ENCODE results near the gene CARMIL3.

The CARMIL3 gene

DNA sequence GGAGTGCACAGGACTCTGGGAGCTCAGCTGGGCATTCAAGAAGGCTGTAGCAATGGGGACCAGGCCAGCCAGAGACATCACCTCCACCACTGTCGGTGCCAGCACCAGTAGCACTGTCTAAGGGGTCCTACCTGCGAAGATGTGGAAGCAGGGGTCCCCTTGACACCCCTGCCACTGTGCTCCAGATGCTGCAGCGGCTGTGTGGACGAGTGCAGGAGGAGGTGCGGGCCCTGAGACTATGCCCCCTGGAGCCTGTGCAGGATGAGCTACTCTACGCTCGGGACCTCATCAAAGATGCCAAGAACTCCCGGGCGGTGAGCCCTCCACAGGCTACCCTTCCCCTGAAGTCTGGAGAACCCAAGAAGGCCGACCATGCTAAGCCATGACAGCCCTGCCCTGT is 8.6 kb downstream of the CARMIL3 start:
- in situ Hi-C loops (cut with HindIII; ENCODE audit: low sequenced_read_pairs) = no loop called here

- in situ Hi-C loops (cut with HindIII; ENCODE audit: low sequenced_read_pairs) = no loop called here
These were observed 9.4 kb downstream of the CARMIL3 start for GRCh38 chr14:24060984-24061913.

DNA sequence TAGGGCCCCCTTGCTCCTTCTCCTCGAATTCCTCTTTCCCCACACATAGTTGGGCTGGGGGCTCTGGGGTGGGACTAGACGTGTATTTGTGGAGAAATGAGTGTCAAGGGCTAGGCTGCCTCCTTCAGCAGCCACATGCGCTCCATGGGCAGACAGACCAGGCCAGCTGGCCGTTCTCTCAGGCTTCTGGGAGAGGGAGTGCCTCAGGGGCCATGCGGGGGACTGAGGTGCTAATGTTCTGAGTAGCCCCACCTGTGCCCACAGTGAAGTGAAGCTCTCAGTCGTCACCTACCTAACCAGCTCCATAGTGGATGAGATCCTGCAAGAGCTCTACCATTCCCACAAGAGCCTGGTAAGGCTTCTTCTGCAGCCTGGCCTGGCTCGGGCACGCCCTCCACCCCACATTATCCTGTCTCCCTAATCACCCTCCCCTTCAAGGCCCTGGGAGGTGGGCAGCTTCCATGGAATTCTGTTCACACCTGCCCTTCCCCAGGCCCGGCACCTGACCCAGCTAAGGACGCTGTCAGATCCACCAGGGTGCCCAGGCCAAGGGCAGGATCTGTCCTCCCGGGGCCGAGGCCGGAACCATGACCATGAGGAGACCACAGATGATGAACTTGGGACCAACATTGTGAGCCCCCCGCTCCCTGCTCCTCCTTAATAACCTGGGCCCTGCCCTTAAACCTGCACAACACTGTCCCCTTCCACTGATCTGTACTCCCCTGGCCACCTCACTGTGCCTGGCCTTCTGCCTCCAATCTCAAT is 10.6 kb downstream of the CARMIL3 start:
- in situ Hi-C loops (cut with HindIII; ENCODE audit: low sequenced_read_pairs) = no loop called here

GRCh38 chr14:24063263-24063836 is 11.5 kb downstream of the CARMIL3 start:
- in situ Hi-C loops (cut with HindIII; ENCODE audit: low sequenced_read_pairs) = no loop called here

DNA sequence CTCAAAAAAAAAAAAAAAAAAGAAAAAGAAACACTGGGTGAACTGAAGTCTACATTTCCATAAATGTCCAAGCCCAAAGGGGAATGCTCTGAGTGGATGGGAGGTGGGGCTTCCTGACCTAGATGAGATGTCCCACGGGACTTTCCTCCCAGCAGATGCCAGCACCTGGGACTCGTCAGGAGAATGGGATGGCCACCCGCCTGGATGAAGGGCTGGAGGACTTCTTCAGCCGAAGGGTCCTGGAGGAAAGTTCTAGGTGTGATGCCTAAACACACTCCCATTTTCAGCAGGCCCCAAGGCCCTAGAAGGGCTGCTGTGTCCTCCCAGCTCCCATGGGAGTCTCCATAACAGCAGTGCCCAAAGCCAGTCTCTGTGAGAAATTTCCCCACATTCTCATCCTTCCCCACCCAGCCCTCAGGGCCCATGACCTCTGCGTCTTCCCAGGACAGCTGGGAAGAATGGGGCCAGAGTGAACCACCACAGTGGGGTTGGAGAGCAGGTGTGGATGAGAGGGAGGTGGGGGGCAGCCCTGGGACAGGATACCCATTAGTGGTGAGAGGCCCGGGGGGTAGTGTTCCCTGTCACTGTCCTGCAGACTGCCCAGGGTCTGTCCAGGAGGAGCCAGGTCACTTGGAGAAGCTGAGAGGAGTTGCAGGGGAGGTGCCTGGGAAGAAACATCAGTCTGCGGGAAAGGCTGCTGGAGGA is 12.4 kb downstream of the CARMIL3 start:
- in situ Hi-C loops (cut with HindIII; ENCODE audit: low sequenced_read_pairs) = no loop called here

GRCh38 chr14:24064856-24065255 is 13.0 kb downstream of the CARMIL3 start:
- in situ Hi-C loops (cut with HindIII; ENCODE audit: low sequenced_read_pairs) = no loop called here

GRCh38 chr14:24065408-24065807 is 13.6 kb downstream of the CARMIL3 start:
- in situ Hi-C loops (cut with HindIII; ENCODE audit: low sequenced_read_pairs) = no loop called here

GRCh38 chr14:24066496-24067132 is 14.8 kb downstream of the CARMIL3 start:
- in situ Hi-C loops (cut with HindIII; ENCODE audit: low sequenced_read_pairs) = no loop called here

GRCh38 chr14:24067133-24068082 is 15.6 kb downstream of the CARMIL3 start:
- in situ Hi-C loops (cut with HindIII; ENCODE audit: low sequenced_read_pairs) = no loop called here

- in situ Hi-C loops (cut with HindIII; ENCODE audit: low sequenced_read_pairs) = no loop called here
These were observed 17.1 kb downstream of the CARMIL3 start for GRCh38 chr14:24068711-24069410.

DNA sequence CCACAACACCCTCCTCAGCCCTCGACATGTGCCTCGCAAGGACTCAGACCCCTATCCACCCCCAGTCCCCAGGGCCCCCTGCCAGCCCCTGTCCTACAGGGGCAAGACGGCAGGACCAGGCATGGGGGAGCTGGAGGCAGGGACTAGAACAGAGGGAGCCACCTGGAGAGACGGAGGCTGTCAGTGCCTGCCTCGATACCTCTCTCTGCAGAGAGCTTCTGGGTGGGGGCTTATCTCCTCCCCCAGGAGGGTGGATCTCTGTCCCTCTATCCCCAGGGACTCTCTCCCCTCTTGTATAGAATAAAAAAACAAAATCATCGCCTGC is 17.6 kb downstream of the CARMIL3 start:
- in situ Hi-C loops (cut with HindIII; ENCODE audit: low sequenced_read_pairs) = no loop called here

- in situ Hi-C loops (cut with HindIII; ENCODE audit: low sequenced_read_pairs) = no loop called here
These were observed 18.7 kb downstream of the CARMIL3 start for GRCh38 chr14:24070285-24071143.

DNA sequence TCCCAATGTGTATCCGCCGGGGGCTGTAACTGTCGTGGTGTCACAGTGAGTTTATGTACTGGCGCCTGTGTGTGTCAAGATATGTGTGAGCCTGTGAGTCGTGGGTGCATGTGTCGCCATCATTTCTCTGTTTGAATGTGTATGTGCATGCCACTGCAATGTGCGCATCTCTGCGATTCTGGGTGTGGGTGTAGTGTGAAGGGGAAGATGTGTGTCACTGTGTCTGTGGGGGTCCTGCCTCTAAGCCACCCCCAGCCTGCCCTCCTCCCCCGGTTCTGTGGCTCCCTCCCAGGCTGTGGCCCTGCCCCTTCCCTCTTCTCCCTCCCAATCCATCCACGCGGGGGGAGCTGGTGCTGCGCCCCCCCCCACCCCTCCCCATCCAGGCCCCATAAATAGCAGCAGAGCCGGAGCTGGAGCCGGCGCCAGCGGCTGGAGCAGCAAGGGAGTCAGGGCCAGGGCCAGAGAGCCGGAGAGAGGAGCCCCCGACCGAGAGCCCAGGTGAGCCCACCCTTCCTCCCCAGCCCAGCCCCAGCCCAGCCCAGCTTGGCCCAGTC is 19.4 kb downstream of the CARMIL3 start, which contains the start of gene CPNE6:
Gene CPNE6, plus strand, starts transcription at position 419 of the 554 bp plus-strand sequence. CDS start 1,375 bp downstream, outside the sequence.
- in situ Hi-C loops (cut with HindIII; ENCODE audit: low sequenced_read_pairs) = no loop called here

DNA sequence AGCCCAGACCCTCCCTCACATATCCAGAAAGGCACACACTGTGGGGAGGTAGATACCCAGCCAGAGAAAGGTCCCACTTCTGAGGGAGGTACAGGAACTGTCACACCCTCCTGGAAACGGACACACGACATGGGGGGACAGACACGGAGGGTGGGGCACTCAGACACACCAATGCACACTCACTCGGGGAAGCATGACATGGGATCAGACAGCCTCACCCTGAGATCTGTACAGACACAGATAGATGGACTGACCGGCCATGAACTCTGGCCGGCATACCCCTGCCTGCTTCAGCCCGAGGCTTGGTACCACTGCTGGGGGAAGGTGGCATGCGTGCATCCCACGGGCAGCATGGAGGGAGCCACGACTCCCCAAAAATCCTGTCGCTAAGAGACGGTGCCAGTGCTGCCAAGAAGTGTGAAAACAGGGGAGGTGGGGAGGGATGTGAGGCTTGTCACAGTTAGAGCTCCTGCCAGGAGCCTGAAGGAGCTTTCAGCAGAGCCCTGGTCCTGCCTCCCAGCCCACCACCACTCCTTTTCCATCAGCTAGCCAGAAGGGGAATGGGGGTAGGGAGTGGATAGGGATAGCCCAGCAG is 20.1 kb downstream of the CARMIL3 start:
- in situ Hi-C loops (cut with HindIII; ENCODE audit: low sequenced_read_pairs) = no loop called here

GRCh38 chr14:24072436-24072835 is 20.6 kb downstream of the CARMIL3 start:
- in situ Hi-C loops (cut with HindIII; ENCODE audit: low sequenced_read_pairs) = no loop called here

GRCh38 chr14:24072881-24073877 is 21.4 kb downstream of the CARMIL3 start:
- in situ Hi-C loops (cut with HindIII; ENCODE audit: low sequenced_read_pairs) = no loop called here

Measured in endothelial cell of hepatic sinusoid (primary cell).